GM12864 (cell line): Measurements from ENCODE around the gene LXN.
"Not testable (repeated sequence)": the region's sequence is repeated elsewhere in the genome, so short reads cannot be mapped to it uniquely, and the experiment has no call there.

Experiments
- DNase-seq: peaks from one replicate; pipeline ENCODE4 v3.0.0-alpha.2; 2011; ENCODE audit warnings: low read depth
- H3K4me3 ChIP-seq: 2 replicates; pipeline ENCODE4 v1.5.1; 2011; ENCODE audit warnings: mild to moderate bottlenecking, low read depth, low read length, control low read depth
- TF ChIP-seq, protein P1 (sequence below): IDR thresholded peaks from 2 replicates; pipeline ENCODE4 v1.5.1; 2011; ENCODE audit warnings: low read depth, mild to moderate bottlenecking, moderate library complexity, low read length, control low read depth, inconsistent platforms; ENCODE audit errors: missing control alignments

The LXN gene

DNA sequence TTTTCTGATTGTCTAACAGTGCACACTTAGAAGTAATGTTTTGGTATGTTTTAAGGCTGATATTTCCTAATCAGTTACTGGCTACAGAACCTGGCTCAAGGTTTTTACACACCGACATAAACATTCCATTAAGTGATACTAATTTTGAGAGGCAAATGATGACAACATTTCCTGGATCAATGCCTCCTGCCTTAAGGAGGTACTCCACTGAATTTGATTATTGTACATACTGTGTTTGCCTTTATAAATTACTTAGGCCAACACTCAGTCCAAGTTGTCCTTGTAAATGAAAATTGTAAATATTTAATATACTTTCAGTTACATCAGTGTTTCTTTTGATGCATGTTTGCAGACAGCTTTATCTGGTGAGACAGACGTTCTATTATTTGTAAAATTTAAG is 24.2 kb upstream of the LXN start:
- H3K4me3 ChIP-seq = no peak overlapping the region
- TF ChIP-seq, protein P1, sequence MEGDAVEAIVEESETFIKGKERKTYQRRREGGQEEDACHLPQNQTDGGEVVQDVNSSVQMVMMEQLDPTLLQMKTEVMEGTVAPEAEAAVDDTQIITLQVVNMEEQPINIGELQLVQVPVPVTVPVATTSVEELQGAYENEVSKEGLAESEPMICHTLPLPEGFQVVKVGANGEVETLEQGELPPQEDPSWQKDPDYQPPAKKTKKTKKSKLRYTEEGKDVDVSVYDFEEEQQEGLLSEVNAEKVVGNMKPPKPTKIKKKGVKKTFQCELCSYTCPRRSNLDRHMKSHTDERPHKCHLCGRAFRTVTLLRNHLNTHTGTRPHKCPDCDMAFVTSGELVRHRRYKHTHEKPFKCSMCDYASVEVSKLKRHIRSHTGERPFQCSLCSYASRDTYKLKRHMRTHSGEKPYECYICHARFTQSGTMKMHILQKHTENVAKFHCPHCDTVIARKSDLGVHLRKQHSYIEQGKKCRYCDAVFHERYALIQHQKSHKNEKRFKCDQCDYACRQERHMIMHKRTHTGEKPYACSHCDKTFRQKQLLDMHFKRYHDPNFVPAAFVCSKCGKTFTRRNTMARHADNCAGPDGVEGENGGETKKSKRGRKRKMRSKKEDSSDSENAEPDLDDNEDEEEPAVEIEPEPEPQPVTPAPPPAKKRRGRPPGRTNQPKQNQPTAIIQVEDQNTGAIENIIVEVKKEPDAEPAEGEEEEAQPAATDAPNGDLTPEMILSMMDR = no peak
- DNase-seq = no peak

GRCh38 chr3:158693866-158694456 is 21.5 kb upstream of the LXN start:
- DNase-seq, H3K4me3 ChIP-seq: not testable (repeated sequence)

DNA sequence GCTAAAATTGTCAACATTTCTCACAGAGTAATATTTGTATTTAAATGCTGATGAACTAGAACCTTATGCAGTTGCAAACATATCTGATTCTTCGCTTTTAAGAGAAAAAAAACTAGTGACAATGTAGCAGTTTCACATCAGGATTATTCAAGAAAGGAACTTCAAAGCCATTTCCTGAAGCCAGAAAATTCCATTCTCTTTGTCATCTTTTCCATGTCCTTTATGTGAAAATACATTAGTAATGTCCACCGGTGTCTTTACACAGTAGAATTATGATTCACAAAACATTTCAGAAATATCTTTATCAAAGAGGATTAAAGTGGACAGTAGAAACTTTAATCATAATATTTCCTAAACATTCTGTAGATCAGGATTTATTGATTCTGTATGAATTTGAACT is 12.7 kb upstream of the LXN start:
- no peak for DNase-seq
- TF ChIP-seq, protein P1 = no peak
- no peak overlapping the region for H3K4me3 ChIP-seq

- no peak overlapping the region for H3K4me3 ChIP-seq
- DNase-seq = no peak
- TF ChIP-seq, protein P1 = no peak
Measured at GRCh38 chr3:158683230-158683962, 10.9 kb upstream of the LXN start.

GRCh38 chr3:158680861-158681260 is 8.4 kb upstream of the LXN start:
- no peak for DNase-seq
- H3K4me3 ChIP-seq = no peak overlapping the region
- TF ChIP-seq, protein P1 = no peak

GRCh38 chr3:158679547-158680000 is 7.1 kb upstream of the LXN start:
- TF ChIP-seq, protein P1 = no peak
- H3K4me3 ChIP-seq = no peak overlapping the region
- no peak for DNase-seq

- TF ChIP-seq, protein P1 = no peak
- DNase-seq = no peak
- no peak overlapping the region for H3K4me3 ChIP-seq
Measured at GRCh38 chr3:158678687-158679086, 6.2 kb upstream of the LXN start.
